ENCODE measurements around the gene LDLRAD3.

LDLRAD3 gene

GRCh38 chr11:35944503-35945136 is 758 bp downstream of the LDLRAD3 start:
- Histone ChIP-seq H3K9ac (no peak overlapping the region), H3K9me3 (ENCODE audit: control insufficient read depth, low read length) (no peaks in the 10 kb centered on the region), H2AFZ (peak overlapping the region; percentile 72), H3K27me3 (ENCODE audit: control insufficient read depth, insufficient read depth, low read length) (no peaks in the 10 kb centered on the region), H3K4me1 (no peaks in the 10 kb centered on the region), H3K79me2 (no peaks in the 10 kb centered on the region), H3K4me3 (ENCODE audit: low read depth, low read length) (peak overlapping the region; percentile 33), H3K36me3 (ENCODE audit: control insufficient read depth, insufficient read depth, low read length) (no peaks in the 10 kb centered on the region), H3K4me2 (ENCODE audit: low read length) (peak overlapping the region; percentile 62), H3K27ac (no peak overlapping the region)
- TF ChIP-seq CTCF (IDR thresholded peaks at IDR 0.05): no peak

GRCh38 chr11:35945137-35945518 is 1.3 kb downstream of the LDLRAD3 start:
- no peak for TF ChIP-seq CTCF (IDR thresholded peaks at IDR 0.05)
- Histone ChIP-seq H3K4me1 (no peaks in the 10 kb centered on the region), H3K4me3 (ENCODE audit: low read depth, low read length) (no peak overlapping the region), H3K79me2 (no peaks in the 10 kb centered on the region), H2AFZ (no peak overlapping the region), H3K9me3 (ENCODE audit: control insufficient read depth, low read length) (no peaks in the 10 kb centered on the region), H3K36me3 (ENCODE audit: control insufficient read depth, insufficient read depth, low read length) (no peaks in the 10 kb centered on the region), H3K27ac (no peak overlapping the region), H3K4me2 (ENCODE audit: low read length) (no peak overlapping the region), H3K27me3 (ENCODE audit: control insufficient read depth, insufficient read depth, low read length) (no peaks in the 10 kb centered on the region), H3K9ac (no peak overlapping the region)

- Histone ChIP-seq H3K4me2 (ENCODE audit: low read length) (no peak overlapping the region), H3K4me1 (no peaks in the 10 kb centered on the region), H3K9me3 (ENCODE audit: control insufficient read depth, low read length) (no peaks in the 10 kb centered on the region), H3K79me2 (no peaks in the 10 kb centered on the region), H3K36me3 (ENCODE audit: control insufficient read depth, insufficient read depth, low read length) (no peaks in the 10 kb centered on the region), H3K4me3 (ENCODE audit: low read depth, low read length) (no peak overlapping the region), H3K9ac (no peak overlapping the region), H3K27ac (no peak overlapping the region), H2AFZ (no peak overlapping the region), H3K27me3 (ENCODE audit: control insufficient read depth, insufficient read depth, low read length) (no peaks in the 10 kb centered on the region)
- no peak for TF ChIP-seq CTCF (IDR thresholded peaks at IDR 0.05)
Observed at GRCh38 chr11:35946766-35947165, 2.9 kb downstream of the LDLRAD3 start.

GRCh38 chr11:35947437-35947836 is 3.6 kb downstream of the LDLRAD3 start:
- Histone ChIP-seq H3K9ac (no peak overlapping the region), H3K27me3 (ENCODE audit: control insufficient read depth, insufficient read depth, low read length) (no peaks in the 10 kb centered on the region), H3K4me1 (no peaks in the 10 kb centered on the region), H3K4me3 (ENCODE audit: low read depth, low read length) (no peak overlapping the region), H3K36me3 (ENCODE audit: control insufficient read depth, insufficient read depth, low read length) (no peaks in the 10 kb centered on the region), H3K79me2 (no peaks in the 10 kb centered on the region), H2AFZ (no peak overlapping the region), H3K4me2 (ENCODE audit: low read length) (no peak overlapping the region), H3K9me3 (ENCODE audit: control insufficient read depth, low read length) (no peaks in the 10 kb centered on the region), H3K27ac (no peak overlapping the region)
- no peak for TF ChIP-seq CTCF (IDR thresholded peaks at IDR 0.05)

- Histone ChIP-seq H3K4me2 (ENCODE audit: low read length) (no peak overlapping the region), H3K27ac (no peak overlapping the region), H3K9ac (no peak overlapping the region), H3K79me2 (no peaks in the 10 kb centered on the region), H3K36me3 (ENCODE audit: control insufficient read depth, insufficient read depth, low read length) (no peaks in the 10 kb centered on the region), H3K4me1 (no peaks in the 10 kb centered on the region), H3K4me3 (ENCODE audit: low read depth, low read length) (no peak overlapping the region), H3K9me3 (ENCODE audit: control insufficient read depth, low read length) (no peaks in the 10 kb centered on the region), H2AFZ (no peak overlapping the region), H3K27me3 (ENCODE audit: control insufficient read depth, insufficient read depth, low read length) (no peaks in the 10 kb centered on the region)
- TF ChIP-seq CTCF (IDR thresholded peaks at IDR 0.05): no peak
Observed at GRCh38 chr11:35949242-35949641, 5.4 kb downstream of the LDLRAD3 start.
